GM19328 (cell line): ENCODE measurements around the gene RARG.
"Not testable (repeated sequence)": the region's sequence is repeated elsewhere in the genome, so short reads cannot be mapped to it uniquely, and the experiment has no call there.

Experiments
- ATAC-seq: cut with Tn5 transposase; IDR thresholded peaks from one replicate; pipeline ENCODE4 v1.9.1; 2021; ENCODE audit warnings: mild to moderate bottlenecking, moderate library complexity; ENCODE audit not compliant: unreplicated experiment

RARG gene

DNA sequence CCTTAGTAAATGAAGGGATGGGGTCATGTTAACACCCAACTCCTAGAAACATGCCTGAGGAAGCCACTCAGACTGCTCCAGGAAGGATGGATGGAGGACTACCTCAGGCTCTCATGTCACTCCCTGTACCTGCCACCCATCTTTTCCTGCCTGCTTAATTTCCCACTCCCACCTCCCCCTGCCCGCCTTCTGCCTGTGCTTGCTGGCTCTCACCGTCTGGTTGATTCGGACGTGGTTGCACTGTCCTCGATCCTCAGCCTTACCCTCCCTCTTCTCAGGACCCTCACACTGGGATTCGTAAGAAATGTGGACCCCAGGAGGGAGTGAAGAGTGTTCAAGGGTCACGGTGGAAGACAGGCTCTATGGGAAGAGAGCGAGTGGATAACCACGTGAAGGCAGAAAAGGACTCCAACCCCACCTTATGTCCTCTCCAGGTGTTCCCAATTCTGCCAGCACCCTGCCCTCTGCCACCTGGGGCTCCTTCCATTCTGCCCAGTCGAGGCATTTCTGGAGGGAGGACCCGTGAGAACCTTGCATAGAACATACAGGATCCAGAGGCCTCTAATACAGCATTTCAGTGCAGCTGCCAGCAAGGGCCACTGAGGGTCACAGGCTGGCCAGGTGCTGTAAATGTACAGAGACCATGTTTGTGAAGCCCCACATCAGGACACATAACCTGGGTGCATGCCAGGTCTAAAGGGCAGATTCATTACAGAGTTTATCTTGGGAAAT lies 37.9 kb downstream of the RARG start:
- no peak for ATAC-seq

DNA sequence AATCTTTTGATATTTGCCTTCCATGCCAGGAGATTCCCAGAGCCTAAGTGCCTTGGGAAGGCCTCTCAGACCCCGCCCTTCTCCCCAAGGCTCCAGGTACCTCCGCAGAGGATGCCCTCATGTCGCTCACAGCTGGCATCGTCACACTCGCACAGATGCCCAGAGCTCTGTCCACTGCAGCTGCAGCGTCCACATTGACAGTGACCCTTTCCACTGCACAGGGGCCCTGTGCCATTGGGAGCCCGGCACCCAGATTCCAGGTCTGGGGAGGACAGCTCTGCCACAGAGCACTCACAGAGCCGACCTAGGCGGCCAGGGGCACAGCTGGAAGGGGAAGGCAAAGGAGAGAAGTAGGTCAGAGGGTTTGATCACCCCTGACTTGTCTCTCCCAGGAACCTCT lies 39.0 kb downstream of the RARG start:
- ATAC-seq = no peak

DNA sequence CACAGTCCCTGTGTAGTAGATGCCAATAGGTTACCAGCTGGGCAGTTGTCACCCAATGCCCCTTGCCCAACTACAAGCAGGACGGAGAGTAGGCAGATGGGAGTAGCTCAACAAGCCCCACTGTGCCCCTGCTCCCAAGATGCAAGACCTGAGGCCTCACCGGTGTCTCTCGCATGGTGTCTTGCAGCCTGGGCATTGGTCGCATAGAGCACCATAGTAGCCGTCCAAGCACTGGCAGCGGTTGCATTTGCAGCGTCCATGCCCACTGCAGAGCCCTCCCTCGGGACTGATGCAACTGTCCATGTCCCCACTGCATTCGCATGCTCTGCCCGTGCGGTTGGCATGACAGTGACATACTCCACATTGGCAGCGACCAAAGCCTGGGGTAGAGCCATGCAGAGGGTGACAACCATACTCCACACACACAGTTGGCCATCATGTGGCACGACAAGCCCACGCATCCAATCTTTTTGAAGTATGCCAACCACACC lies 39.4 kb downstream of the RARG start:
- ATAC-seq = no peak

DNA sequence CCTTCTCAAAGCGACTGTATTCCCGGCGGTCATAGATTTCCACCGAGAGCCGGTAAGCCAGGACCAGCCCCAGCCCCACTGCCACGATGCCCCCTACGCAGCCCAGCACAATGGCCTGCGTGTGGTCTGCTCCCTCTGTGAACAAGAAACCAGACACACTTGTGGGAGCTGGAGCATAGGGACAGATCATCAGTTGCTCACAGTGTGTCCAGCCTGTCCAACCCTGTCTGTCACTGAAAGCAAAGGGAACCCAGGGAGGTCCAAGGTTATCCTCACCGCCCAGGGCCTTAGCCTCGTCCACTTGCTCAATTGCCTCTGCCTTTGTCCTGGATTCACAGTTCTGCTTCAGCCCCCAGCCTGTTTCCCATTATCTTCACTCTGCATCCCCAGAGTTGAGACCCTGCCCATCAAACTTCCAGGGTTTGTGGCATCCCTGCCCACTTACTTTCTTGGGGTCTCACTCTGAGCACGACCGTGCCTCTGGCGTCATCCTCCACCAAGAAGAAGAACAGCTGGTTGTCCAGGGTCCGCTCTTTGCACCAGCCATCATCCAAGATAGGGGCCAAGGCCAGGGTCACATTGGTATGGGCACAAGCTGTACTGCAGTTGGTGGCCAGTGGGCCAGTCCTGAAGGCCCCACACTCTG lies 40.0 kb downstream of the RARG start:
- ATAC-seq = no peak

DNA sequence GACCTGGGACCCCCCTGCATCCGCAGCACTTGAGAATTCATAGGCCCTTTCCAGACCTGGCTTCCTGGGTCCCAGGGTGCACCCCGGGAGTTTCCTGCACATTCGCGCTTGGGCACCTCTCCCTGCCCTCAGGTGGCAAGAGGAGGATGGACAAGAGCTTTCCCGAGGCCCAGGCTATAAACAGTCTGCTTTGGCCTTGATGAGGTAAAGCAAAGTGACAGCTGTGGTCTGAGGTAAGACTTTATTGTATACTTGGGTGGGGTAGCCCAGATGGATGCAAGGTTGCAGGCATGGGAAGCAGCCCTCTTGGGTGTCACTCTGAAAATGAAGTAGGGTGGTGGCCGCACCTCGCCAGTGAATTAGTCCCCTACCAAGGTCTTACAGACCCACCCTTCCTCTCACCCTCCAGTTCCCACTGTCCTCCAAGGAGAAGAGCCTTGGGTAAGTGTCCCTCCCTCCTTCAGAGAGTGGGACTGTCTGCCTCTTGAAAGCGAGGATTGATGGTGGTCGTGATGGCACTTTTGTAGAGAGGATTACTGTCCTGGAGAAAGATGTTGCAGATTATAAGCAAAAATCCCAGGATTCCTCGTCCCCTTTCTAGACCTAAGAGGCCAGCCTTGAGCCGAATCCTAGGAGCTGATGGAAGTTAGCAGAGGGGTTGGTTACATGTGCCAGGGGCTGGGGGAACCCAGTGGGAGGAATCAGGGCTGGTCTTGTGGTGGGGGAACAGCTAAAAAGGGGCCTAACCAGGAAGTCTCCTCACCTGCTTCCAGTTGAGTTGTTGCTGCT lies 40.7 kb downstream of the RARG start:
- no peak for ATAC-seq

DNA sequence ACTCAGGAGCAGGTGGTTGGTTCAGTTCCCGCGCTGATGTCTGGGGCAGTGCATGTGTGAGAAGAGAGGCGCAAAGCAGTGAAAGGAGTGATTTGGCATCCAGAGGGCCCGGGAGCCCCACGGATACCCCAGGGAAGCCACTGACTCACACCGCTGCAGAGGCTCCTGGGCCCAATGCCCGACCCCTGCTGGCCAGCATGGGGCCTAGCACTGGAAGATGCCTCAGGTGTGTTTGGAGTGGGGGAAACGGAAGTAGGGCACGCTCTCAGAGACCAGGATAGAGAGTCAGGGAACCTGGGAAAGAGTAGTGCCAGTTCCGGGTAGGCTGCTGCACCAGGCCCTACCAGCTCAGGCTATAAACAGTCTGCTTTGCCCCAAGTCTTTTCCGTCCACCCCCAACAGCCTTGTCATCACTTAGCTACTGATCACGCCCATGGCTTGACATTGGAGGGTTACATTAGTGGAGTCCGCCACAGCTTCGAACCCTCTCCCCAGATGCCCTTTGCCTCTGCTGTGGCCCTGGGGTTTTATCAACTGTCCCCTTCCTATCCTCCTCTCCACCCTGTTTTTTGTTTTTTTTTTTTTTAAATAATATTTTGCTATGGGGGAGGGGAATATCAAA lies 41.8 kb downstream of the RARG start:
- no peak for ATAC-seq

DNA sequence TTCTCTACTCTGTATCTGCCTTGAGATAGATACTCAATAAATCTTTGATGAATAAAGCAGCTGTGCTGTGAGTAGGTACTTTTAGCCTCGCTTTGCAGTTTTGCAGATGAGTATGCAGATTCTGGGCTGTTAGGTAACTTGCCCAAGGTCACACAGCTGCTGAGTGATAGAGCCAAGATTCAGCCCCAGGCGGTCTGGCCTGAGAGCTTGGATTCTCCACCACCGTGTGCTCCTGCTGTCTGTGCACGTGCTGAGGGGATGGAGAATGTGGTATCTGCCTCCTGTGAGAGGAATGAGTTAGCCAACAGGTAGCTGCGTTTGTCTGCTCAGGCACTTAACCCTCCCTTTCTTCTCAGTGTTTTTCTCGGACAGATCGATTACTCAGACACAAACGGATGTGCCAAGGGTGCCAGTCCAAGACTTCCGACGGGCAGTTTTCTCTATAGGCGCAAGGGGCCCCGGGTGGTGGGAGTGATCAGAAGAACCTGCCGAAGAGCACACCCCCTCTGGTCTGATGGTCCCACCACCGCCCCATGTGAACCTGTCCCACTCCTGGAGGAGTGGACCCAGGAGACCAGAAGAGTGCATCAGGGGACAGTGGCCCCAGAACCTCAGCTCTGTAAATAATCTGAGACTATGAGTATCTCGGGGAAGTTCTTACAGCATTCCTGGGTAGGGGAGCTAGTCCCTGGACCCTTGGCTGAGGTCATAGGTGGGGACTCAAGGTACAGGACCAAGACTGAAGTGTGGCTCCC lies 44.7 kb downstream of the RARG start:
- no peak for ATAC-seq

DNA sequence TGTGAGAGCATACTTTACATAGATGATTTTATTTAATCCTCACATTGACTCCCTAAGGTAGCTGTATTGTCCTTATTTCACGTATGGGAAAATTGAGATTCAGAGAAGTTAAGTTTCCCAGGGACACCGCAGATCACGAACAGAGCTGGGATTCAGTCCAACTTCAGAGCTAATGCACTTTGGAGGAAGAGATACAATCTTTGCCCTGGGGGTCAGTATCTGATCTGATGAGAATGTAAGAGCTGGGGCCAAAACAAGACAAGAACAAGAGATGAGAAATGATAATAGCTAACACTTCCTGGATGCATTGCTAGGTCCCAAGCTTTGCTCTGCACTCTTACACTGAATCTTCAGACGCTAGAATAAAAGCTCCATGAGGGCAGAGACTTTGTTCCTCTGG lies 45.3 kb downstream of the RARG start:
- no peak for ATAC-seq

DNA sequence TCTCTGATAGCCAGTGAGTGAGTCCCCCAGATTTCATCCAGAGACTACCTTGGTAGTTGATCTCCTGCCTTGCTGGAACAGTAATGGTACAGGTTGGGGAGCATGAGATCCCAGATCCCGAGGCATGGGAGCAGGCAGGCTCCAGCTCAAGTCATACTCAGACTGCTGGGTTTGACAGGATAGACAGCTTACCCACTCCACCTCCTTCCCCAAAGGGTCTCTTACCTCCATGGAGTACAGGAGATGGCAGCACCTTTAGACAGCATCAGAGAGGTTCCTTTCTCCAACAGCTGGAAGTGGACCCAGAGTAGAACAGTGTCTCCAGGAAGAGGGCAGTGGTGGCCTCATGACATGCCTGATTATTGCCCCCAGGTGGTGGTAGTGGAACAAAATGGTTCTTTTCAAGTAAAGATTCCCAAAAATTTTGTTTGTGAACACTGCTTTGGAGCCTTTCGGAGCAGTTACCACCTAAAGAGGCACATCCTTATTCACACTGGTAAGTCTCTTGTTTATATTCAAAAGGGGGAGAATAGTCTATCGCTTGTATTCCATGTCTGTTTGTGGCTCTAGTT lies 46.3 kb downstream of the RARG start:
- no peak for ATAC-seq

DNA sequence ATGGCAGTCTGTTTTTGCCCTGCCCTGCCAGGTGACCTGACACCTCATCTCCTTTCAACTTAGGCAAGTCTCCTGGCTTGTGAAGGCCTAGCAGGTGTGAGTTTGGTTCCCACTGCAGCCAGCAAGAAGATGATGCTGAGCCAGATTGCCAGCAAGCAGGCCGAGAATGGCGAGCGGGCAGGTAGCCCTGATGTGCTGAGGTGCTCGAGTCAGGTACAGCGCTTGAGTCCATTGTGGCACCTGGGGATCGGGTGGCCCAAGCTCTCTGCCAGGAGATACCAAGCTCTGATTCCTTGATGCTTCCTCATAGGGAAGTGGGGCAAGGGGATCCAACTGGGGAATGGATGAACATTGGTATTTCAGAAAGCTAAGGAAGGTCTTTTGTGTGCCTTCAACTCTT lies 47.2 kb downstream of the RARG start:
- ATAC-seq = no peak

DNA sequence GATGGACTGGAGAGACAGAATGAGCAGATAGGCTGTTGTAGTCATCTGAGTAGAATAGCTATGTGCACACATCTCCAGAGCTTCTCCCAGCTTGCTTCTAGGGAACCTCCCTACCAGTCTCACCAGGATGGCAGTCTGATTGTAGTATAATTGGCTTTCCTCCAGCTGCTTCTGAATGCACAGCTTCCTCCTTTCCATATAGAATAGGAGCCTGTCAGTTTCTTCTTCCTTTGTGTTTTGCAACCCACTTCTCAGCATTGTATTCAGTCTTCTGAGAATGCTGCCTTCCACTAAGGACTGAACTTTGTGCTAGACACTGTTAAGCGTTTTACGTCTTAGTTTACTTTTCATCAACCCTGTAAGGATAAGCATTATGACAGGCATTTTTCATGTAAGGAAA lies 49.1 kb downstream of the RARG start:
- no peak for ATAC-seq

DNA sequence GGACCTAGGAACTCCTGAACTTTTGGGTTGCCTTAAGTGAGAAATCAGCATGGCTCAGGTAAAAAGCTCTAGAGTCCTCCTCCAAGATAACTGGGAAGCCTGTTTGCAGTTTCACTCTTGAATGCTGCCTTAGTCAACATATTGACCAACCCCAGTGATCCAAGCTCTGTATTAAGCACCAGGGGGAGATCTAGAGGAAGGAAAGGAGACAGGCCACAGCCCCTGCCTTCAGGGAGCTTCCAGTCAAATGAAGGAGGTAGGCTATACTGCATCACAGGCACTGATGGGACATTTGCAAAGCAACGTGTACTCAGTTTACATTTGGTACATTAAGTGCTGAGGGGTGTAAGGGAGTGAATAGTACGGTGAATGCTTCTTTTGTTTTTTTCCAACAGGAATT lies 50.1 kb downstream of the RARG start:
- ATAC-seq = no peak

DNA sequence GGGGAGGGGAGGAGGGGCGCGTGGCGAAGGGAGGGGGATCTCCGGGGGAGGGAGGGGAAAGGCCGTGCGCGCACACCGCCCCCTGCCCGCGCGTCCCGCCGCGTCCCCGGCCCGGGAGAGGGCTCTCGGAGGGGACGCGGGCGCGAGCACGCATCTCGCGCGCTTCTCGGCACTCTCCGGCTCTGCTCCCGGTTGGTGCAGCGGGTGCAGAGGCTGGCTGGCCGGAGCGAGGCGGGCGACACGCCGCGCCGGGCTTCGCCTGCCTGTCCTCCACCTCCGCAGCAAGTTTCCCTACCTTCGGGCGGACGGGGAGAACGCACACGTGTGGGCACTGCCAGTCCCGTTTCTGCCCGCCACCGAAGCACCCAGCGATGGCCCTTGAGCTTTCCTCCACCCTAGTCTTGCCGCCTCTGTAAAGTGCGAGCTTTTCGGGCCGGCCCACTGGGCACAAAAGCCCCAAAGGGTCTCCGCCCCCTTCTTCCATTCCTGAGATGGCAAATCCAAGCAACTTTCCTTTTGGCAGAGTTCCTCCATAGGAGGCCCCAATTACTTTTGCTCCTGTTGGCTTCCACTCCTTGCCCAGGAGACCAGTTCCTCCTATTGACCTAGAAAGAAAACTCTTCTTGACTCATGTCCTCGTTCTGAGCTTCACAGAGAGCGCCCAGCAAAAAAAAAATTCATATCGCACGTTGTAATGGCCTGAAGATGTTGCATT lies 50.9 kb downstream of the RARG start:
- peak; percentile 49 for ATAC-seq

DNA sequence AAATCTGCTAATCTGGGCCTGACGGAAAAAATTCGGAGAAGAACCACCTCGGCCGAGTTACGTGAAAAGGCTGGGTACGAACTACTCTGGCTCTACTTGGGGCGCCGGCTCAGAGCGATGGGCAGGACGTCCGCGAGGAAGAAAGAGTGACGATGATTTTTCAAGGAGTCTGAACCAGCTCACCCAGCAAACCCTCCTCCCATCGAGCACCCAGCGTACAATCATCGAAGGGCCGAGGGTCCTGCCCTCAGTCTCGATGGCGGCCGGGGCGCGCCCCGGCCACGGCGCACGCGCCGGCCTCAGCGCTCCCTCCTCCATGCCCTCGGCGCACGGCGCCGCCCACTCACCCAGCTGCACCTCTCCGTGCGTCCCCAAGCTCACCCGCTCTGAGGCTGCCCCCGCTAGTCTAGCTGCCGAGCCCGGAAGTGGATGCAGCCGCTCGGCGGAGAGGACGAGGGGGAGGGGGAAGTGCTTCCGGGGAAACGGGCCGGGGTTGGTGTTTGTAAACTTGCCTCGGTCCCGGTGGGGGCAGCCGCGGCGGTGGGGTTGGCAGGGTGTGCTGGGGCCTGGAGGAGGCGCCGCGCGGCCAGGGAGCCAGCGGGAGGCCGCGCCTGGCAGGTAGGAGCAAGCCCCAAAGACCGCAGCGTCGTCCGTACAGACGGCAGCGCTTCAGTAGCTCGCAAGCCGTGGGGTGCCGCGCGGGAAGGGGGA lies 51.6 kb downstream of the RARG start, which contains the start of the genes CSAD and ZNF740:
TSS of gene CSAD (minus strand) at position 706 of the 711 bp plus-strand sequence. CDS start 7,455 bp downstream, outside the sequence.
TSS of gene ZNF740 (plus strand) at position 503 of the 711 bp plus-strand sequence. CDS start 1,262 bp downstream, outside the sequence.
- ATAC-seq = peak; percentile 91

DNA sequence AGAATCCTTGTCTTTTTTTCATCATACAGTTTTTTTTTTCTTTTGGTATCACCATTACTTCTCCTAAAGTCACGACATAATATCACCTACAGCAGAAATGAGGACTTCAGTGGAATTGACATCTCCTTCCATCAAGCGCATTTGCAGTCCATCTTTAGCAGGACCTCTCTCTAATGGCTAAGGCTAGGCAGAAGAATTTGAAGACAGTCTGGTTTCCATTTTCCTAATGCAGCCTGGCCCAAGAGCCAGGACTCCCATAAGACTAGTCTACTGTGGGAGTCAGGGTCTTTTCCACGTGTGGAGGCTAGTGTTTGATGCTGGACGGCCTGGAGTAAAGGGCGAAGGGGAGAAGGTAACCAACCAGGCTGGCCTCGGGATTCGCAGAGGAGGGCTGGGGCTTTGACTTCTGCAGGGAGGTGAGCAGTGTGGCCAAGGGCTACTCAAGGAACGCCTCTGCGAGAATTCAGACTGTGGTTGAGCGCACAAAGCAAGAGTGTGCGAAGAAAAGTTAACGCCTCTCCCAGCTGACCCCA lies 52.3 kb downstream of the RARG start:
- no peak for ATAC-seq

DNA sequence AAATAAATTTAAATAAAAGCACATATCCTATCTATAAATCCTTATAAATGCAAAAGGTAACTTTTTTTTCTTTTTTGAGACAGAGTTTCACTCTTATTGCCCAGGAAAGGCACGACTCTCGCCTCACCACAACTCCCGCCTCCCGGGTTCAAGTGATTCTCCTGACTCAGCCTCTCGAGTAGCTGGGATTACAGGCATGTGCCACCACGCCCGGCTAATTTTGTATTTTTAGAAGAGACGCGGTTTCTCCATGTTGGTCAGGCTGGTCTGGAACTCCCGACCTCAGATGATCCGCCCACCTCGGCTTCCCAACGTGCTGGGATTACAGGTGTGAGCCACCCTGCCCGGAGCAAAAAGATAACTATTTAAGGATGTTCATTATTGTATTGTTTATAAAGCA lies 53.2 kb downstream of the RARG start:
- ATAC-seq = not testable (repeated sequence)

DNA sequence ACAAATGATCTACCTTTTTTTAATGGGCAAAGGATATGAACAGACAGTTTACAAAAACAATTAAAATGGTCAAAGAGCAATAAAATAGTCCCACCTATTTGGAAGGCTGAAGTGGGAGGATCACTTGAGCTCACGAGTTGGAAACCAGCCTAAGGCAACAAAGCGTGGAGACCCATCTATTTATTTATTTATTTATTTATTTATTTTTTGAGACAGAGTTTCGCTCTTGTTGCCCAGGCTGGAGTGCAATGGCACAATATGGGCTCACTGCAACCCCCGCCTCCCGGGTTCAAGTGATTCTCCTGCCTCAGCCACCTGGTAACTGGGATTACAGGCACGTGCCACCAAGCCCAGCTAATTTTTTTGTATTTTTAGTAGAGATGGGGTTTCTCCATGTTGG lies 54.6 kb downstream of the RARG start:
- ATAC-seq = not testable (repeated sequence)

DNA sequence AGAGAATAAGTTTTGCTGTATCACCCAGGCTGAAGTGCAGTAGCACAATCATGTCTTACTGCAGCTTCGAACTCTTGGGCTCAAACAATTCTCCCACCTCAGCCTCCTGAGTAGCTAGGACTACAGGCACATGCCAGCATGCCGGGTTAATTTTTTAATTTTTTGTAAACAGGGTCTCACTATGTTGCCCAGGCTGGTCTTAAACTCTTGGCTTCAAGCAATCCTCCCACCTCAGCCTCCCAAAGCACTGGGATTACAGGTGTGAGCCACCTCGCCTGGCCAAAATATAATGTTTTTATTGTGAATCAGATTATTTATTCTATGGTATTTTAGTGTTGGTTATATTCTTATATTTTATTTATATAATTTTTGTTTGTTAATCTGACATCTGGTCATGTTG lies 55.3 kb downstream of the RARG start:
- ATAC-seq = no peak
